ENCODE measurements around the gene HYAL3. TPM values are rescaled to one million over a fixed set of nuclear protein-coding genes. Genes with fewer than 3 reads are reported as not detected.
"Not testable (repeated sequence)": the region's sequence is repeated elsewhere in the genome, so short reads cannot be mapped to it uniquely, and the experiment has no call there.

The HYAL3 gene
- total and polyA plus RNA-seq, 2 donors (not counting 1 experiment from before 2014, with no cell fraction given): 3.7 to 4.2 TPM

- H3K27me3 ChIP-seq (replicated peaks in 1 of 4; ENCODE audit: control extremely low read depth in 1 of 4, control insufficient read depth in 3 of 4, insufficient read depth in 4 of 4, low read length in 3 of 4); H3K4me3 Mint-ChIP-seq; H2AFZ ChIP-seq (ENCODE audit: insufficient read depth, low read depth, low read length, poor library complexity, severe bottlenecking); H3K27me3 Mint-ChIP-seq; H3K9me3 ChIP-seq (ENCODE audit: control extremely low read depth in 1 of 3, control insufficient read depth in 2 of 3, insufficient read depth in 1 of 3, low read length in 2 of 3); H3K4me3 ChIP-seq (ENCODE audit: control extremely low read depth in 1 of 5, extremely low read depth in 1 of 5, insufficient read depth in 1 of 5, low read depth in 2 of 5, low read length in 4 of 5); intact Hi-C loops (cut with micrococcal nuclease); DNase-seq; H3K9me3 Mint-ChIP-seq (ENCODE audit: insufficient read depth); H3K9ac ChIP-seq (ENCODE audit: low read length); ATAC-seq (ENCODE audit: low read depth): not testable (repeated sequence)
- Mint-ChIP-seq H3K27ac (peak overlapping the region; percentile 83), H3K4me1 (peaks cover 83% of the 10 kb centered on the region)
- Histone ChIP-seq H4K20me1 (ENCODE audit: control insufficient read depth, insufficient read depth, low read length, poor library complexity, severe bottlenecking) (peaks cover 94% of the 10 kb centered on the region), H3K79me2 (ENCODE audit: control insufficient read depth, insufficient read depth, low read length) (peaks cover 100% of the 10 kb centered on the region), H3K4me1 (ENCODE audit: control insufficient read depth in 2 of 2, insufficient read depth in 2 of 2, low read length in 2 of 2) (peaks cover 70 to 96% of the 10 kb centered on the region in 2 donors), H3K36me3 (replicated peaks in 1 of 2; ENCODE audit: control extremely low read depth in 1 of 2, control insufficient read depth in 1 of 2, extremely low read depth in 1 of 2, insufficient read depth in 2 of 2, low read length in 1 of 2) (peaks cover 0 to 53% of the 10 kb centered on the region in 2 experiments), H3K4me2 (replicated peaks; ENCODE audit: low read depth, low read length, poor library complexity, severe bottlenecking) (peak overlapping the region; percentile 24), H3K27ac (ENCODE audit: low read length in 2 of 2) (peak overlapping the region in 1 of 2 donors; percentile 86)
- 81% methylated on average over 2 of the region's 6 CpGs for WGBS (ENCODE audit: insufficient coverage)
- POLR2A ChIA-PET: interaction anchor here (1.2 kb wide), 1 partner anchor 18 kb away, joined by 5 read pairs; no protein-coding TSS in a partner anchor
- CTCF ChIA-PET: interaction anchor here (1.8 to 27.3 kb wide), 4 partner anchors 4 to 52 kb away, joined by 12 to 596 read pairs (median 305); partner anchors contain the start of genes GNAI2 and GNAT1
Measured at GRCh38 chr3:50244813-50245212, 54.4 kb downstream of the HYAL3 start.

GRCh38 chr3:50243543-50243895 lies 55.7 kb downstream of the HYAL3 start:
- ChIA-PET POLR2A (interaction anchor here (0.6 to 1.5 kb wide), 5 partner anchors 8 to 1233 kb away, joined by 4 to 8 read pairs (median 5); partner anchors contain the start of gene GNAI2), CTCF (interaction anchor here (0.7 to 27.3 kb wide), 9 partner anchors 5 to 97 kb away, joined by 3 to 596 read pairs (median 7); partner anchors contain the start of genes GNAI2, GNAT1 and RASSF1)
- 100% methylated on average over 4 of the region's 4 CpGs for WGBS (ENCODE audit: insufficient coverage)
- no peaks in the 10 kb centered on the region for H3K27me3 ChIP-seq (replicated peaks in 1 of 4; ENCODE audit: control extremely low read depth in 1 of 4, control insufficient read depth in 3 of 4, insufficient read depth in 4 of 4, low read length in 3 of 4)
- Mint-ChIP-seq H3K27me3 (no peaks in the 10 kb centered on the region), H3K9me3 (ENCODE audit: insufficient read depth) (no peaks in the 10 kb centered on the region), H3K27ac (peak overlapping the region; percentile 98), H3K4me1 (peaks cover 85% of the 10 kb centered on the region), H3K4me3 (peak overlapping the region; percentile 88)
- H4K20me1 ChIP-seq (ENCODE audit: control insufficient read depth, insufficient read depth, low read length, poor library complexity, severe bottlenecking): peaks cover 94% of the 10 kb centered on the region
- H2AFZ ChIP-seq (ENCODE audit: insufficient read depth, low read depth, low read length, poor library complexity, severe bottlenecking): no peak overlapping the region
- H3K9ac ChIP-seq (ENCODE audit: low read length): peak overlapping the region; percentile 61
- TF ChIP-seq EZH2 (IDR thresholded peaks at IDR 0.05; ENCODE audit: borderline replicate concordance, insufficient read depth, low read depth, low read length, poor library complexity, severe bottlenecking): no peak
- TF ChIP-seq, protein P1, sequence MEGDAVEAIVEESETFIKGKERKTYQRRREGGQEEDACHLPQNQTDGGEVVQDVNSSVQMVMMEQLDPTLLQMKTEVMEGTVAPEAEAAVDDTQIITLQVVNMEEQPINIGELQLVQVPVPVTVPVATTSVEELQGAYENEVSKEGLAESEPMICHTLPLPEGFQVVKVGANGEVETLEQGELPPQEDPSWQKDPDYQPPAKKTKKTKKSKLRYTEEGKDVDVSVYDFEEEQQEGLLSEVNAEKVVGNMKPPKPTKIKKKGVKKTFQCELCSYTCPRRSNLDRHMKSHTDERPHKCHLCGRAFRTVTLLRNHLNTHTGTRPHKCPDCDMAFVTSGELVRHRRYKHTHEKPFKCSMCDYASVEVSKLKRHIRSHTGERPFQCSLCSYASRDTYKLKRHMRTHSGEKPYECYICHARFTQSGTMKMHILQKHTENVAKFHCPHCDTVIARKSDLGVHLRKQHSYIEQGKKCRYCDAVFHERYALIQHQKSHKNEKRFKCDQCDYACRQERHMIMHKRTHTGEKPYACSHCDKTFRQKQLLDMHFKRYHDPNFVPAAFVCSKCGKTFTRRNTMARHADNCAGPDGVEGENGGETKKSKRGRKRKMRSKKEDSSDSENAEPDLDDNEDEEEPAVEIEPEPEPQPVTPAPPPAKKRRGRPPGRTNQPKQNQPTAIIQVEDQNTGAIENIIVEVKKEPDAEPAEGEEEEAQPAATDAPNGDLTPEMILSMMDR (IDR thresholded peaks at IDR 0.05): no peak
- DNase-seq: no peak
- H3K79me2 ChIP-seq (ENCODE audit: control insufficient read depth, insufficient read depth, low read length): peaks cover 100% of the 10 kb centered on the region
- ATAC-seq (ENCODE audit: low read depth): no peak
- H3K27ac ChIP-seq (ENCODE audit: low read length in 2 of 2): peak overlapping the region; percentile 81 to 91
- intact Hi-C loops (cut with micrococcal nuclease): no loop called here
- H3K4me1 ChIP-seq (ENCODE audit: control insufficient read depth in 2 of 2, insufficient read depth in 2 of 2, low read length in 2 of 2): peaks cover 82 to 96% of the 10 kb centered on the region in 2 donors
- H3K36me3 ChIP-seq (replicated peaks in 1 of 2; ENCODE audit: control extremely low read depth in 1 of 2, control insufficient read depth in 1 of 2, extremely low read depth in 1 of 2, insufficient read depth in 2 of 2, low read length in 1 of 2): peaks cover 0 to 53% of the 10 kb centered on the region in 2 experiments
- no peaks in the 10 kb centered on the region for H3K9me3 ChIP-seq (ENCODE audit: control extremely low read depth in 1 of 3, control insufficient read depth in 2 of 3, insufficient read depth in 1 of 3, low read length in 2 of 3)
- H3K4me2 ChIP-seq (replicated peaks; ENCODE audit: low read depth, low read length, poor library complexity, severe bottlenecking): peak overlapping the region; percentile 76
- peak overlapping the region in 4 of 5 experiments; percentile 25 to 52 (median 42) for H3K4me3 ChIP-seq (ENCODE audit: control extremely low read depth in 1 of 5, extremely low read depth in 1 of 5, insufficient read depth in 1 of 5, low read depth in 2 of 5, low read length in 4 of 5)

Data from B cell (primary cell).